A673 (cell line): ENCODE results near the gene OXSR1. TPM values are rescaled to one million over a fixed set of nuclear protein-coding genes. Genes with fewer than 3 reads are reported as not detected.

Experiments used
- BruUV-seq: library from RNA; stranded (reverse); fragments of 400-500 nt; replicated peaks from 2 replicates; lab custom pipeline; 2021; lab: Mats Ljungman, UMichigan
- CTCF ChIA-PET: fragments of 300-600 bp; sonication (Branson Sonifier 250); formaldehyde crosslinking; loops from one replicate; lab custom pipeline; 2022; ENCODE audit warnings: antibody characterized with exemption; lab: Charles Lee
- POLR2A ChIA-PET: fragments of 300-600 bp; sonication (Branson Sonifier 250); formaldehyde crosslinking; loops from one replicate; lab custom pipeline; 2022; ENCODE audit warnings: antibody characterized with exemption; ENCODE audit not compliant: low non-redundant PET; lab: Charles Lee
- DNase-seq: peaks from one replicate; pipeline ENCODE4 v3.0.0-alpha.2; 2015; ENCODE audit warnings: low spot score
- H3K27ac ChIP-seq: fragments of 200-600 bp; sonication (generic); 2 replicates; pipeline ENCODE4 v1.5.1; 2016; ENCODE audit warnings: mixed run types, low read depth, mild to moderate bottlenecking, mixed read lengths, antibody characterized with exemption, low read length; ENCODE audit not compliant: poor library complexity, severe bottlenecking
- H3K27me3 ChIP-seq: fragments of 200-600 bp; sonication (generic); replicated peaks from 2 replicates; pipeline ENCODE4 v1.6.1; 2017; ENCODE audit warnings: mixed run types, low read depth, mild to moderate bottlenecking, mixed read lengths, antibody characterized with exemption, low read length; ENCODE audit not compliant: insufficient read depth, poor library complexity
- H3K36me3 ChIP-seq: fragments of 200-600 bp; sonication (generic); 2 replicates; pipeline ENCODE4 v1.6.1; 2016; ENCODE audit warnings: mixed run types, mild to moderate bottlenecking, mixed read lengths, antibody characterized with exemption, low read length; ENCODE audit not compliant: insufficient read depth, poor library complexity, severe bottlenecking
- H3K4me1 ChIP-seq: fragments of 200-600 bp; sonication (generic); 2 replicates; pipeline ENCODE4 v1.6.1; 2017; ENCODE audit warnings: mixed run types, mild to moderate bottlenecking, mixed read lengths, antibody characterized with exemption, low read length; ENCODE audit not compliant: insufficient read depth, poor library complexity, severe bottlenecking
- H3K4me3 ChIP-seq: fragments of 200-600 bp; sonication (generic); 2 replicates; pipeline ENCODE4 v1.5.1; 2016; ENCODE audit warnings: low read depth, mixed run types, mild to moderate bottlenecking, mixed read lengths, low read length; ENCODE audit not compliant: poor library complexity, severe bottlenecking
- H3K9me3 ChIP-seq: fragments of 200-600 bp; sonication (generic); 2 replicates; pipeline ENCODE4 v1.6.1; 2016; ENCODE audit warnings: mixed run types, low read depth, mild to moderate bottlenecking, mixed read lengths, antibody characterized with exemption, low read length; ENCODE audit not compliant: poor library complexity, severe bottlenecking
- CTCF ChIP-seq: fragments of 300-800, 200-600 bp; sonication (generic); conservative IDR thresholded peaks from 2 replicates; pipeline ENCODE4 v1.5.1; 2017; ENCODE audit warnings: low read depth, mild to moderate bottlenecking, antibody characterized with exemption, low read length, moderate library complexity, mixed read lengths
- EZH2 ChIP-seq: fragments of 200-600 bp; sonication (generic); IDR thresholded peaks from 2 replicates; pipeline ENCODE4 v1.6.1; 2017; ENCODE audit warnings: borderline replicate concordance, low read depth, mild to moderate bottlenecking, mixed read lengths, antibody characterized with exemption, low read length; ENCODE audit not compliant: poor library complexity, severe bottlenecking
- intact Hi-C: fragments of 100-400 bp; cut with micrococcal nuclease; formaldehyde crosslinking; loops from one replicate; pipeline ENCODE4 v1.10.0; 2022; ENCODE audit not compliant: unreplicated experiment
- total RNA-seq: library from RNA; stranded (reverse); gene quantifications from 2 replicates; pipeline ENCODE4 v1.2.3, GENCODE V29; 2021

Gene OXSR1
- total RNA-seq, 1 experiment from 2014 or later, result 30.9 TPM

- H3K4me3 ChIP-seq, result no peak overlapping the region
- peaks cover 8% of the 10 kb centered on the region for H3K36me3 ChIP-seq
- H3K9me3 ChIP-seq, result no peaks in the 10 kb centered on the region
- intact Hi-C loops, result no loop called here
- H3K4me1 ChIP-seq, result no peaks in the 10 kb centered on the region
- CTCF ChIA-PET, result no interaction called here
- H3K27me3 ChIP-seq, result no peaks in the 10 kb centered on the region
- TF ChIP-seq EZH2 (no peak), CTCF (no peak)
- DNase-seq, result no peak
- no peak overlapping the region for H3K27ac ChIP-seq
- BruUV-seq, result no TSS peak
- POLR2A ChIA-PET, result no interaction called here
Observed at GRCh38 chr3:38129058-38129457, 36.3 kb upstream of the OXSR1 start.

- no peaks in the 10 kb centered on the region for H3K27me3 ChIP-seq
- H3K4me3 ChIP-seq, result no peak overlapping the region
- H3K9me3 ChIP-seq, result no peaks in the 10 kb centered on the region
- peaks cover 11% of the 10 kb centered on the region for H3K36me3 ChIP-seq
- intact Hi-C loops, result loop anchor here (10.0 kb wide), 1 partner anchor 214 kb away; the partner anchor contains the start of gene XYLB
- H3K4me1 ChIP-seq, result no peaks in the 10 kb centered on the region
- no peak for TF ChIP-seq EZH2
- TF ChIP-seq CTCF, result no peak
- CTCF ChIA-PET, result no interaction called here
- H3K27ac ChIP-seq, result no peak overlapping the region
- POLR2A ChIA-PET, result no interaction called here
- no peak for DNase-seq
- no TSS peak for BruUV-seq
Observed at GRCh38 chr3:38130631-38131065, 34.7 kb upstream of the OXSR1 start.

DNA sequence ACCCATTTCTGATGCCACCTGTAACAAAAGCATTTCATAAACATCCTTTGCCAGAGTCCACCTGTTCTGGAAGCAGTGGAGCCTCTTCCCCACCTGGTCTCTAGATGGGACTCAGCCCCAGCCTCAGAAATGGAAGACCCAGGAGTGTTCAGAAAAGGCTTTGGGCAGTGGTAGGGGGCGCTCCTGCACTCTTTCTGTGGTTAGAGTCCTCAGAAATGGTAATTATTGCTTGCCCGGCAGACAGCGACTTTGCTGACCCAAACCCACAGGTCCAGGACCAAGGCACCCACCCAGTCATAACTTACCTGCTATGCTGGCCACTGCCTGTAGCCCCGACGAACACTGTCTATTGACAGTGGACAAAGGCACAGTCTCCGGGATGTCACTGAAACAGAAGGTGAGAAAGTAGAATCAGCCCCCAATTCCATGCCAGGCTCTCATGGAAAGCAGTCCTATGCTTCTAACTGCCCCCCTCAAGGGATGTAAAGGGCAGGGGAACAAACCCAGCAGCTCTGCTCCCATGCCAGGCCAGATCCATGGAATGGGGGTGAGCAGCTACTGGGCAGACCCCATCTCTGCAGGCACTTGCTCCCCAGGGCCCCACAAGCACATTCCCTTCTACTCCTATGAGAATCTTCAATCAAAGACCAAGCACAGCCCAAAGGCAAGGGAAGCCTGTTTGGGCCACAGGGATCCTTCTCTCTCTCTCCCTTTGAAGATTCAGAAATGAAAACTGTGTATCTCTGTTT, 33.5 kb upstream of the OXSR1 start:
- Histone ChIP-seq H3K36me3 (peaks cover 6% of the 10 kb centered on the region), H3K27me3 (no peaks in the 10 kb centered on the region), H3K9me3 (no peaks in the 10 kb centered on the region), H3K27ac (no peak overlapping the region), H3K4me1 (no peaks in the 10 kb centered on the region), H3K4me3 (no peak overlapping the region)
- intact Hi-C loops, result loop anchor here (10.0 kb wide), 1 partner anchor 213 kb away; the partner anchor contains the start of gene XYLB
- peak; percentile 55 for TF ChIP-seq CTCF
- no peak for TF ChIP-seq EZH2
- POLR2A ChIA-PET, result no interaction called here
- DNase-seq, result peak; percentile 22
- CTCF ChIA-PET, result no interaction called here
- BruUV-seq, result no TSS peak
